ENCODE measurements around the gene C1orf21. TPM values are rescaled to one million over a fixed set of nuclear protein-coding genes. Genes with fewer than 3 reads are reported as not detected.

The C1orf21 gene
- total RNA-seq, 1 donor from 2014 or later = 33.1 TPM

DNA sequence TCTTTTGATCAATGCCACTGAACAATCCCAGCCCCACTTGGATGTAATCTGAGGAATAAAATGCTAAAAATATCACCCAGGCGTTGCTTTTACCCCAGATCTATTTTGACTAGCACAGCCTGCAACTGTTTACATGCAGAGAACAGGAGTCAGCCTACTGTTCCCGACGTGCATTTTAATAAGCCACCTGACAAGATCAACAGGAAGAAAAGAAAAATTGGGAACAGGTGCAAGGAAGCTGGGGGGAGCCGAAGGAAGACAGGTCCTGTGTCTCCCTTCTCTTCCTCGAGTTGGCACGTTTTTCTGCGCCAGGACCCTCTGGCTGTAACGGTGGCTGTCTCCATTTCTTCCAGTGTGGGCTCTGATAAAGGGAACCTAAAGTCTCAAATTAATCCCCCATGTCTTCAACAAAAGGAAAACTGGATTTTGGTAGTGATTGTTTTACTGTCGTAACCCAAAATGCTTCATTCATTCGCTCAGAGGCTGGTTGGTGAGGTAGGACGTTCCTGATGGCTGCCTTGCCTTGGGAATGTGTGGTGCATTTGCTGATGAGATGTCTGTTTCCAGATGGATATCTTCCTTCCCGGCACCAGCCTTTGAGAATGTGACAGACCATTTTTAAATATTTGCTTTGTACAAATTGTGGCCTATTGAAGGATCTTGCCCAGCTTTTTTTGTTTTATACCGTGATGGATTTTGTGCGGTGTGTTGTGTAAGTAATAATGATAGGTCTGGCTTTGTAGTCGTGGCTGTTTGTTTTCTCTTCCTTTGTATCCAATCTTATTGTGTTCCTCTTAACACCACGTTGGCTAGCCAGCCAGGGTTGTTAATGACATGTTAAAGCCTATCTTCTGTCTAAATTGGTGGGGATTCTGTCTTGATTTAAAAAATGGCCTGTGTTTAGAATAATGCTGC is 117.5 kb downstream of the C1orf21 start:
- H3K4me3 Mint-ChIP-seq = no peak overlapping the region
- peaks cover 31% of the 10 kb centered on the region for H3K4me1 Mint-ChIP-seq
- H3K27me3 Mint-ChIP-seq (ENCODE audit: low read depth) = no peaks in the 10 kb centered on the region
- H3K9me3 Mint-ChIP-seq = no peaks in the 10 kb centered on the region
- H3K27ac Mint-ChIP-seq = no peak overlapping the region
- H3K36me3 Mint-ChIP-seq = no peaks in the 10 kb centered on the region
- TF ChIP-seq, protein P1, sequence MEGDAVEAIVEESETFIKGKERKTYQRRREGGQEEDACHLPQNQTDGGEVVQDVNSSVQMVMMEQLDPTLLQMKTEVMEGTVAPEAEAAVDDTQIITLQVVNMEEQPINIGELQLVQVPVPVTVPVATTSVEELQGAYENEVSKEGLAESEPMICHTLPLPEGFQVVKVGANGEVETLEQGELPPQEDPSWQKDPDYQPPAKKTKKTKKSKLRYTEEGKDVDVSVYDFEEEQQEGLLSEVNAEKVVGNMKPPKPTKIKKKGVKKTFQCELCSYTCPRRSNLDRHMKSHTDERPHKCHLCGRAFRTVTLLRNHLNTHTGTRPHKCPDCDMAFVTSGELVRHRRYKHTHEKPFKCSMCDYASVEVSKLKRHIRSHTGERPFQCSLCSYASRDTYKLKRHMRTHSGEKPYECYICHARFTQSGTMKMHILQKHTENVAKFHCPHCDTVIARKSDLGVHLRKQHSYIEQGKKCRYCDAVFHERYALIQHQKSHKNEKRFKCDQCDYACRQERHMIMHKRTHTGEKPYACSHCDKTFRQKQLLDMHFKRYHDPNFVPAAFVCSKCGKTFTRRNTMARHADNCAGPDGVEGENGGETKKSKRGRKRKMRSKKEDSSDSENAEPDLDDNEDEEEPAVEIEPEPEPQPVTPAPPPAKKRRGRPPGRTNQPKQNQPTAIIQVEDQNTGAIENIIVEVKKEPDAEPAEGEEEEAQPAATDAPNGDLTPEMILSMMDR (IDR thresholded peaks at IDR 0.05; ENCODE audit: unreplicated experiment) = no peak
- DNase-seq (ENCODE audit: low spot score in 2 of 2, unreplicated experiment in 2 of 2) = no peak

DNA sequence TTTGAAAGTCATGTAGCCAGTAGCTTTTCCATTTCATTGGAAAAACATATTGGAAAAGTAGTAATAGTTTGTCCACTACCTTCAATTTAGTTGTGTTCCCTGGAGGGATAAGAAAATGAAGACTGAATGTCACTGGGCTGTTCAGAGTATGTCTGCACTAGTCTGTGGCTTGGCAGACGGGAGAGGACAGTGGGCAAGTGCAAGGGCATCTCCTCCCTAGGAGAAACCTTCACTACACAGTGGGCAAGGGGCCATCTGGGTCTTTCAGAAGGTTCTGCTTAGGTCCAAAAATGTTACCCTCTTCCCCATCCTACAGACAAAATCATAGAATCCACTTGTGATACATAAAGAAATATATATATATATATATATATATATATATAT is 118.1 kb downstream of the C1orf21 start:
- no peaks in the 10 kb centered on the region for H3K27me3 Mint-ChIP-seq (ENCODE audit: low read depth)
- H3K9me3 Mint-ChIP-seq = no peaks in the 10 kb centered on the region
- H3K36me3 Mint-ChIP-seq = no peaks in the 10 kb centered on the region
- DNase-seq (ENCODE audit: low spot score in 2 of 2, unreplicated experiment in 2 of 2) = no peak
- TF ChIP-seq, protein P1 (IDR thresholded peaks at IDR 0.05; ENCODE audit: unreplicated experiment) = no peak
- no peak overlapping the region for H3K4me3 Mint-ChIP-seq
- H3K27ac Mint-ChIP-seq = no peak overlapping the region
- peaks cover 31% of the 10 kb centered on the region for H3K4me1 Mint-ChIP-seq

DNA sequence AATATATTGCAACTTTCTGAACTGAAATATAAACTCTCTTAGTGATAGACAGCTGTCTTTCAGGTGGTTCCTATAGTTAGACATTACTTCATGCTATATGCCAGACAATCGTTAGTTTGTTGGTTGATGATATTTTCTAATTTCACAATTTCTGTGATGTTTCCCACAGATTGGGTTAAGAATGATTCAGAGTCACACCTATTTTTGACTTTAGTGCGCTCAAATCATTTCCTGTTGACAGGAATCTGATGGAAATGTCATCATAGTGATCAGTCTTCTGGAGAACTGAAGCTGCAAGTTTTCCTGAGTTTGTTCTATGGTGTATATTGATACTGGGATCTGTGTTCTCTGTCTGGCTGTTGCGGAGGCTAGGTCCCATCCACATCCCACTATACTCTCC is 119.7 kb downstream of the C1orf21 start:
- peaks cover 31% of the 10 kb centered on the region for H3K4me1 Mint-ChIP-seq
- H3K27me3 Mint-ChIP-seq (ENCODE audit: low read depth) = no peaks in the 10 kb centered on the region

DNA sequence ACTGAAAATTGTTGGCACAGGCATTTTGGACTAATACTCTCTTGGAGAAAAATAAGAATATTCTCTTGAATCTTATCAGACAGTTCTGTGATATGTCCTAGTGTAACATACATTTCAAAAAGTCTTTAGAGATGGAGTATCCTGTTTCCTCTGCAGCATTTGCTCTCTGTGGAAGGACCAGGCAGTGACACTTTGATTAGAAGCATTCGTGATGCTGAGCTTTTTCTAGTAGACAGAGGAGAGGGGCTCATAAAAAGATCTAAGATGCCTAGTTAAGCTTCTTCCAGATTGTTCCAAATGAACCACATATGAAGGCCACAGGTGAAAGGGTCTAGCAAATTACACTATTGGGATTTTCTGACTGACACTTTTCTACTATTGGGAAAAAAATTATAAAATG is 120.3 kb downstream of the C1orf21 start:
- TF ChIP-seq, protein P1 (IDR thresholded peaks at IDR 0.05; ENCODE audit: unreplicated experiment) = no peak
- peak overlapping the region; percentile 24 for H3K27ac Mint-ChIP-seq
- H3K9me3 Mint-ChIP-seq = no peaks in the 10 kb centered on the region
- peaks cover 12% of the 10 kb centered on the region for H3K36me3 Mint-ChIP-seq
- no peaks in the 10 kb centered on the region for H3K27me3 Mint-ChIP-seq (ENCODE audit: low read depth)
- DNase-seq (ENCODE audit: low spot score in 2 of 2, unreplicated experiment in 2 of 2) = no peak
- peaks cover 31% of the 10 kb centered on the region for H3K4me1 Mint-ChIP-seq
- no peak overlapping the region for H3K4me3 Mint-ChIP-seq

More for the DNA sequence above, 119.7 kb downstream of the C1orf21 start:
- Mint-ChIP-seq H3K4me3 (no peak overlapping the region), H3K9me3 (no peaks in the 10 kb centered on the region), H3K36me3 (peaks cover 12% of the 10 kb centered on the region), H3K27ac (no peak overlapping the region)
- TF ChIP-seq, protein P1 (IDR thresholded peaks at IDR 0.05; ENCODE audit: unreplicated experiment) = no peak
- DNase-seq (ENCODE audit: low spot score in 2 of 2, unreplicated experiment in 2 of 2) = no peak

DNA sequence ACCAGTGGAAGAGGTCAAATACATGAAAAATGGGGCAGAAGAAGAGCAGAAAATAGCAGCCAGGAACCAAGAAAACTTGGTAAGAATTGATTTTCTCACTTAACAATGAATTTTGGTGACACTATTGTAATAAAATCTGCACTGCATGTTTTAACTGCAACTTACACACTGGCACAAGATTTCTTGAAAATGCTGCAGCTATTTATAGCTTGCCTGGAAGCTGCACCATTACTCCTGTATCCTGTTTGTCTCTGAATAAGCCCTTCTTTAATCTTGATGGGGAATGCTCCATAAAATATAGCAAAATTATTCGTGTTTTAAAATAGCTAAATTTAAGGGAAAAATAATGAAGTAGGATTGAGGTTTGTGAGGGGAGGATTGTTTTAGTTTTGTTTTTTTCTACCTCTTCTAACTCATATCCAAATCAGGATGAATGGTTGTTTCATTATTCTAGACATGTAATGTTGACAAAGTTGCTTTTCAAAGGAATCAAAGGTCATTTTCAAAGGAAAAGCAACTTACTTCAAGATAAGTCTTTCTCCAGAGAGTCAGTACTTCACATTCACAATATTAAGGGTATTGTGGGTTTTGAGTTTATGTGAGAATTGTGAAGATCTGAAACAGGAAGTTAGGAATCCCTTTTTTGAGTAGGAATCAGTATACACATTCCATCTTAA is 120.9 kb downstream of the C1orf21 start:
- TF ChIP-seq, protein P1 (IDR thresholded peaks at IDR 0.05; ENCODE audit: unreplicated experiment) = no peak
- H3K9me3 Mint-ChIP-seq = no peaks in the 10 kb centered on the region
- H3K36me3 Mint-ChIP-seq = peaks cover 12% of the 10 kb centered on the region
- DNase-seq (ENCODE audit: low spot score in 2 of 2, unreplicated experiment in 2 of 2) = no peak
- H3K27ac Mint-ChIP-seq = peak overlapping the region; percentile 58
- no peaks in the 10 kb centered on the region for H3K27me3 Mint-ChIP-seq (ENCODE audit: low read depth)
- no peak overlapping the region for H3K4me3 Mint-ChIP-seq
- H3K4me1 Mint-ChIP-seq = peaks cover 31% of the 10 kb centered on the region

Measured in mesothelial cell of epicardium (in vitro differentiated cells).